Measurements from ENCODE around the gene REPIN1. TPM values are rescaled to one million over a fixed set of nuclear protein-coding genes. Genes with fewer than 3 reads are reported as not detected.

REPIN1 gene
- total and polyA plus RNA-seq, 9 of the 15 experiments (the other 6 are each of a cell fraction or from before 2014, with no cell fraction given) = 8.1 to 283 (median 94.3) TPM

DNA sequence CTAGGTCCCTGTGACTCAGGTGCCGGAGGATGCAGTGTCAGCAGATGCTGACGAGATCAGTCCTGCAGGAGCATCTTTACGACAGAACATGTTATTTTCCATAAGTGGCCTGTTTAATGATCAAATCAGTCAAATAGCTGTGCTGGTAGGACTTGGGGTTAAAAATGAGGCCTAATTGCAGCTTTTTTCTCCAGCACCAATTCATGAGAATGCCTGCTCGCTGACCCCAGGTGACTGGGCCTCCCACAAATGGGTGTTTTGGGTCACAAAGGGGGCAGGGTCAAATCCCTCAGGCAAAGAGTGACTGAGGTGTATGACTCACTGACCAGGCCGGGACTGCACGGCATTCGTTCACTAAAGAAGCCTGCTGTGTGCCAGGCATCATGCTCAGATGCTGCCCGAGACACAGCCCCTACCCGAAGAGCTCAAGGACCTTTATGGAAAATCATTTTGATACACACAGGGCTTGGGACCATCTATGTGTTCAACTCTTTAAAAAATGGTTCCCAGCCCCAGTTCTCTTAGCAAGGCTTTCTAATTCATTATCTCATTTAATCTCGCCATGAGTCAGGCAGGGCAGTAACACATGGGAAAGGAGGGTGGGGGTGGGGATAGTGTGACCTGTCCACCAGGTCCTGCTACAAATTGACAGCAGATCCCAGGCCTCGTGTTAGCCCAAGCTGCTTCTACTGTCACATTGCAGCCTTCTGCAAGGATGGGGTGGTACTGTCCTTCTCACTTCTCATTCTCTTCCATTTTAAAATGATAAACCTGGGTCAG, 31.6 kb downstream of the REPIN1 start (continued):
- TF ChIP-seq ZNF324 (CRISPR knock-in tag; IDR thresholded peaks at IDR 0.05) (no peak), ILK (tag; IDR thresholded peaks at IDR 0.05; ENCODE audit: borderline replicate concordance, low read depth) (no peak), TCF3 (CRISPR knock-in tag; IDR thresholded peaks at IDR 0.05) (peak; percentile 8), ZNF121 (CRISPR knock-in tag; conservative IDR thresholded peaks at IDR 0.05) (no peak), MIER1 (IDR thresholded peaks at IDR 0.05; ENCODE audit: low read depth) (no peak), ZNF311 (CRISPR knock-in tag; IDR thresholded peaks at IDR 0.05) (no peak), BRF1 (IDR thresholded peaks at IDR 0.05; ENCODE audit: borderline replicate concordance, extremely low read depth, insufficient read length) (no peak), SMARCA4 (IDR thresholded peaks at IDR 0.05) (peak; percentile 96), MCM3 (IDR thresholded peaks at IDR 0.05) (no peak), NFRKB (IDR thresholded peaks at IDR 0.05; ENCODE audit: low read depth) (0 out of 2 replicates have a peak, but pooled peaks have one; percentile 26), MYNN (IDR thresholded peaks at IDR 0.05) (no peak), MYNN (CRISPR knock-in tag; IDR thresholded peaks at IDR 0.05) (no peak), ZFX (CRISPR knock-in tag; IDR thresholded peaks at IDR 0.05) (peak; percentile 54), SAFB (IDR thresholded peaks at IDR 0.05; ENCODE audit: borderline replicate concordance, low read depth, low read length) (no peak), XRCC3 (IDR thresholded peaks at IDR 0.05) (no peak), ZNF143 (CRISPR knock-in tag; IDR thresholded peaks at IDR 0.05) (no peak; the same call in 1 of the 2 replicates), PCBP2 (IDR thresholded peaks at IDR 0.05; ENCODE audit: low read depth, low read length, poor library complexity, severe bottlenecking) (no peak), RAD21 (CRISPR knock-in tag; conservative IDR thresholded peaks at IDR 0.05 in 1 of 2, IDR thresholded peaks at IDR 0.05 in 1 of 2) (peak in 1 of 2 experiments; percentile 9; a peak in 1 of 4 replicates), ZNF232 (CRISPR knock-in tag; IDR thresholded peaks at IDR 0.05) (peak; percentile 65; the same call in 1 of the 2 replicates)
- TF ChIP-seq, protein P1, sequence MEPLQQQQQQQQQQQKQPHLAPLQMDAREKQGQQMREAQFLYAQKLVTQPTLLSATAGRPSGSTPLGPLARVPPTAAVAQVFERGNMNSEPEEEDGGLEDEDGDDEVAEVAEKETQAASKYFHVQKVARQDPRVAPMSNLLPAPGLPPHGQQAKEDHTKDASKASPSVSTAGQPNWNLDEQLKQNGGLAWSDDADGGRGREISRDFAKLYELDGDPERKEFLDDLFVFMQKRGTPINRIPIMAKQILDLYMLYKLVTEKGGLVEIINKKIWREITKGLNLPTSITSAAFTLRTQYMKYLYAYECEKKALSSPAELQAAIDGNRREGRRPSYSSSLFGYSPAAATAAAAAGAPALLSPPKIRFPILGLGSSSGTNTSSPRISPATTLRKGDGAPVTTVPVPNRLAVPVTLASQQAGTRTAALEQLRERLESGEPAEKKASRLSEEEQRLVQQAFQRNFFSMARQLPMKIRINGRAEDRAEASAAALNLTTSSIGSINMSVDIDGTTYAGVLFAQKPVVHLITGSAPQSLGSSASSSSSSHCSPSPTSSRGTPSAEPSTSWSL (CRISPR knock-in tag; IDR thresholded peaks at IDR 0.05; ENCODE audit: borderline replicate concordance) = no peak
- TF ChIP-seq, protein P2, sequence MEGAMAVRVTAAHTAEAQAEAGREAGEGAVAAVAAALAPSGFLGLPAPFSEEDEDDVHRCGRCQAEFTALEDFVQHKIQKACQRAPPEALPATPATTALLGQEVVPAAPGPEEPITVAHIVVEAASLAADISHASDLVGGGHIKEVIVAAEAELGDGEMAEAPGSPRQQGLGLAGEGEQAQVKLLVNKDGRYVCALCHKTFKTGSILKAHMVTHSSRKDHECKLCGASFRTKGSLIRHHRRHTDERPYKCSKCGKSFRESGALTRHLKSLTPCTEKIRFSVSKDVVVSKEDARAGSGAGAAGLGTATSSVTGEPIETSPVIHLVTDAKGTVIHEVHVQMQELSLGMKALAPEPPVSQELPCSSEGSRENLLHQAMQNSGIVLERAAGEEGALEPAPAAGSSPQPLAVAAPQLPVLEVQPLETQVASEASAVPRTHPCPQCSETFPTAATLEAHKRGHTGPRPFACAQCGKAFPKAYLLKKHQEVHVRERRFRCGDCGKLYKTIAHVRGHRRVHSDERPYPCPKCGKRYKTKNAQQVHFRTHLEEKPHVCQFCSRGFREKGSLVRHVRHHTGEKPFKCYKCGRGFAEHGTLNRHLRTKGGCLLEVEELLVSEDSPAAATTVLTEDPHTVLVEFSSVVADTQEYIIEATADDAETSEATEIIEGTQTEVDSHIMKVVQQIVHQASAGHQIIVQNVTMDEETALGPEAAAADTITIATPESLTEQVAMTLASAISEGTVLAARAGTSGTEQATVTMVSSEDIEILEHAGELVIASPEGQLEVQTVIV (CRISPR knock-in tag; IDR thresholded peaks at IDR 0.05; ENCODE audit: borderline replicate concordance) = no peak
- TF ChIP-seq, protein P3, sequence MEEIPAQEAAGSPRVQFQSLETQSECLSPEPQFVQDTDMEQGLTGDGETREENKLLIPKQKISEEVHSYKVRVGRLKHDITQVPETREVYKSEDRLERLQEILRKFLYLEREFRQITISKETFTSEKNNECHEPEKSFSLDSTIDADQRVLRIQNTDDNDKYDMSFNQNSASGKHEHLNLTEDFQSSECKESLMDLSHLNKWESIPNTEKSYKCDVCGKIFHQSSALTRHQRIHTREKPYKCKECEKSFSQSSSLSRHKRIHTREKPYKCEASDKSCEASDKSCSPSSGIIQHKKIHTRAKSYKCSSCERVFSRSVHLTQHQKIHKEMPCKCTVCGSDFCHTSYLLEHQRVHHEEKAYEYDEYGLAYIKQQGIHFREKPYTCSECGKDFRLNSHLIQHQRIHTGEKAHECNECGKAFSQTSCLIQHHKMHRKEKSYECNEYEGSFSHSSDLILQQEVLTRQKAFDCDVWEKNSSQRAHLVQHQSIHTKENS (CRISPR knock-in tag; IDR thresholded peaks at IDR 0.05) = no peak
- TF ChIP-seq, protein P4, sequence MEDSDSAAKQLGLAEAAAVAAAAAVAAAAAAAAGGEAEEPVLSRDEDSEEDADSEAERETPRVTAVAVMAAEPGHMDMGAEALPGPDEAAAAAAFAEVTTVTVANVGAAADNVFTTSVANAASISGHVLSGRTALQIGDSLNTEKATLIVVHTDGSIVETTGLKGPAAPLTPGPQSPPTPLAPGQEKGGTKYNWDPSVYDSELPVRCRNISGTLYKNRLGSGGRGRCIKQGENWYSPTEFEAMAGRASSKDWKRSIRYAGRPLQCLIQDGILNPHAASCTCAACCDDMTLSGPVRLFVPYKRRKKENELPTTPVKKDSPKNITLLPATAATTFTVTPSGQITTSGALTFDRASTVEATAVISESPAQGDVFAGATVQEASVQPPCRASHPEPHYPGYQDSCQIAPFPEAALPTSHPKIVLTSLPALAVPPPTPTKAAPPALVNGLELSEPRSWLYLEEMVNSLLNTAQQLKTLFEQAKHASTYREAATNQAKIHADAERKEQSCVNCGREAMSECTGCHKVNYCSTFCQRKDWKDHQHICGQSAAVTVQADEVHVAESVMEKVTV (CRISPR knock-in tag; IDR thresholded peaks at IDR 0.05) = no peak

All from K562 (cell line).